ENCODE measurements around the gene CSMD2. TPM values are rescaled to one million over a fixed set of nuclear protein-coding genes. Genes with fewer than 3 reads are reported as not detected.

The CSMD2 gene
- total RNA-seq, 1 experiment from 2014 or later = 13.2 TPM

DNA sequence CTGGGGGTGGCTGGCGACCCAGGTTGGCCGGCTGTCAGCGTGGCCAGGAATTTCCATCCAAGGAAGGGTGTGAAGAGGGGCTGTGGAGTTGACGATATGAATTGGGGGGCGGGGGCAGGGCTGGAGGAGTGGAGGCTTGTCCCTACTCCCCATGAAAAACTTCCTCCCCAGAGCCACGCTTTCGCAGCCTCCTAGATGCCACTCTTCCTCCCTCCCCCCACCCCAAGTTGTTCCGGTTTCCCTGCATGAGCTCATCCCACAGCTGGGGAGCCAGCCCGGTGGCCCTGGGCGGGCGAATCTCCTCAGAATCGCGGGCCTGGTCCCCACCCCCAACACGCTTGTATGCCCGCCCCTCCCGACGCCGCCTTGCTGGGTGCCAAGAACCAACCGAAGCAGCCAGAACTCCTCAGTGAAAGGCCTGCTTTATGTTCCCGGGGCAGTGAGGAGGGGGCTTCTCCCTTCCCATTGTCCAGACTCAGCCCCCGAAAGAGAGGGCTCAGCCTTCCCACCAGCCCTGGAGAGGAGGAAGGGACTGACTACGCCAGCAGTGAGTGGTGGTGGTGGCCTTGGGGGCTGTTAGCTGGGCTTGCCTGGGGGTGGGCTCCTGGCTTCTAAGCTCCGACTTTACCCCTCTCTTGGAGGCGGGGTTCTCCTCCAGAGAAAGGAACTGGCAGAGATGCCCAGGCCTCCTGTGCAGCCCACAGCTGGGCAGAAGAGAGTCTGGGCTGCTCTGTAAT, 1.8 kb upstream of the CSMD2 start (continued):
- TF ChIP-seq, protein P1, sequence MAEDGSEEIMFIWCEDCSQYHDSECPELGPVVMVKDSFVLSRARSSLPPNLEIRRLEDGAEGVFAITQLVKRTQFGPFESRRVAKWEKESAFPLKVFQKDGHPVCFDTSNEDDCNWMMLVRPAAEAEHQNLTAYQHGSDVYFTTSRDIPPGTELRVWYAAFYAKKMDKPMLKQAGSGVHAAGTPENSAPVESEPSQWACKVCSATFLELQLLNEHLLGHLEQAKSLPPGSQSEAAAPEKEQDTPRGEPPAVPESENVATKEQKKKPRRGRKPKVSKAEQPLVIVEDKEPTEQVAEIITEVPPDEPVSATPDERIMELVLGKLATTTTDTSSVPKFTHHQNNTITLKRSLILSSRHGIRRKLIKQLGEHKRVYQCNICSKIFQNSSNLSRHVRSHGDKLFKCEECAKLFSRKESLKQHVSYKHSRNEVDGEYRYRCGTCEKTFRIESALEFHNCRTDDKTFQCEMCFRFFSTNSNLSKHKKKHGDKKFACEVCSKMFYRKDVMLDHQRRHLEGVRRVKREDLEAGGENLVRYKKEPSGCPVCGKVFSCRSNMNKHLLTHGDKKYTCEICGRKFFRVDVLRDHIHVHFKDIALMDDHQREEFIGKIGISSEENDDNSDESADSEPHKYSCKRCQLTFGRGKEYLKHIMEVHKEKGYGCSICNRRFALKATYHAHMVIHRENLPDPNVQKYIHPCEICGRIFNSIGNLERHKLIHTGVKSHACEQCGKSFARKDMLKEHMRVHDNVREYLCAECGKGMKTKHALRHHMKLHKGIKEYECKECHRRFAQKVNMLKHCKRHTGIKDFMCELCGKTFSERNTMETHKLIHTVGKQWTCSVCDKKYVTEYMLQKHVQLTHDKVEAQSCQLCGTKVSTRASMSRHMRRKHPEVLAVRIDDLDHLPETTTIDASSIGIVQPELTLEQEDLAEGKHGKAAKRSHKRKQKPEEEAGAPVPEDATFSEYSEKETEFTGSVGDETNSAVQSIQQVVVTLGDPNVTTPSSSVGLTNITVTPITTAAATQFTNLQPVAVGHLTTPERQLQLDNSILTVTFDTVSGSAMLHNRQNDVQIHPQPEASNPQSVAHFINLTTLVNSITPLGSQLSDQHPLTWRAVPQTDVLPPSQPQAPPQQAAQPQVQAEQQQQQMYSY (CRISPR knock-in tag; IDR thresholded peaks at IDR 0.05) = 0 out of 2 replicates have a peak, but pooled peaks have one; percentile 48
- TF ChIP-seq, protein P2, sequence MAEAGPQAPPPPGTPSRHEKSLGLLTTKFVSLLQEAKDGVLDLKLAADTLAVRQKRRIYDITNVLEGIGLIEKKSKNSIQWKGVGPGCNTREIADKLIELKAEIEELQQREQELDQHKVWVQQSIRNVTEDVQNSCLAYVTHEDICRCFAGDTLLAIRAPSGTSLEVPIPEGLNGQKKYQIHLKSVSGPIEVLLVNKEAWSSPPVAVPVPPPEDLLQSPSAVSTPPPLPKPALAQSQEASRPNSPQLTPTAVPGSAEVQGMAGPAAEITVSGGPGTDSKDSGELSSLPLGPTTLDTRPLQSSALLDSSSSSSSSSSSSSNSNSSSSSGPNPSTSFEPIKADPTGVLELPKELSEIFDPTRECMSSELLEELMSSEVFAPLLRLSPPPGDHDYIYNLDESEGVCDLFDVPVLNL (CRISPR knock-in tag; IDR thresholded peaks at IDR 0.05; ENCODE audit: borderline replicate concordance, low read depth) = no peak
- TF ChIP-seq, protein P3, sequence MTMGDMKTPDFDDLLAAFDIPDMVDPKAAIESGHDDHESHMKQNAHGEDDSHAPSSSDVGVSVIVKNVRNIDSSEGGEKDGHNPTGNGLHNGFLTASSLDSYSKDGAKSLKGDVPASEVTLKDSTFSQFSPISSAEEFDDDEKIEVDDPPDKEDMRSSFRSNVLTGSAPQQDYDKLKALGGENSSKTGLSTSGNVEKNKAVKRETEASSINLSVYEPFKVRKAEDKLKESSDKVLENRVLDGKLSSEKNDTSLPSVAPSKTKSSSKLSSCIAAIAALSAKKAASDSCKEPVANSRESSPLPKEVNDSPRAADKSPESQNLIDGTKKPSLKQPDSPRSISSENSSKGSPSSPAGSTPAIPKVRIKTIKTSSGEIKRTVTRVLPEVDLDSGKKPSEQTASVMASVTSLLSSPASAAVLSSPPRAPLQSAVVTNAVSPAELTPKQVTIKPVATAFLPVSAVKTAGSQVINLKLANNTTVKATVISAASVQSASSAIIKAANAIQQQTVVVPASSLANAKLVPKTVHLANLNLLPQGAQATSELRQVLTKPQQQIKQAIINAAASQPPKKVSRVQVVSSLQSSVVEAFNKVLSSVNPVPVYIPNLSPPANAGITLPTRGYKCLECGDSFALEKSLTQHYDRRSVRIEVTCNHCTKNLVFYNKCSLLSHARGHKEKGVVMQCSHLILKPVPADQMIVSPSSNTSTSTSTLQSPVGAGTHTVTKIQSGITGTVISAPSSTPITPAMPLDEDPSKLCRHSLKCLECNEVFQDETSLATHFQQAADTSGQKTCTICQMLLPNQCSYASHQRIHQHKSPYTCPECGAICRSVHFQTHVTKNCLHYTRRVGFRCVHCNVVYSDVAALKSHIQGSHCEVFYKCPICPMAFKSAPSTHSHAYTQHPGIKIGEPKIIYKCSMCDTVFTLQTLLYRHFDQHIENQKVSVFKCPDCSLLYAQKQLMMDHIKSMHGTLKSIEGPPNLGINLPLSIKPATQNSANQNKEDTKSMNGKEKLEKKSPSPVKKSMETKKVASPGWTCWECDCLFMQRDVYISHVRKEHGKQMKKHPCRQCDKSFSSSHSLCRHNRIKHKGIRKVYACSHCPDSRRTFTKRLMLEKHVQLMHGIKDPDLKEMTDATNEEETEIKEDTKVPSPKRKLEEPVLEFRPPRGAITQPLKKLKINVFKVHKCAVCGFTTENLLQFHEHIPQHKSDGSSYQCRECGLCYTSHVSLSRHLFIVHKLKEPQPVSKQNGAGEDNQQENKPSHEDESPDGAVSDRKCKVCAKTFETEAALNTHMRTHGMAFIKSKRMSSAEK (CRISPR knock-in tag; IDR thresholded peaks at IDR 0.05; ENCODE audit: borderline replicate concordance) = no peak
- no peak for TF ChIP-seq ZNF232 (CRISPR knock-in tag; IDR thresholded peaks at IDR 0.05)
- TF ChIP-seq NR2C2 (CRISPR knock-in tag; IDR thresholded peaks at IDR 0.05) = no peak
- TF ChIP-seq, protein P4, sequence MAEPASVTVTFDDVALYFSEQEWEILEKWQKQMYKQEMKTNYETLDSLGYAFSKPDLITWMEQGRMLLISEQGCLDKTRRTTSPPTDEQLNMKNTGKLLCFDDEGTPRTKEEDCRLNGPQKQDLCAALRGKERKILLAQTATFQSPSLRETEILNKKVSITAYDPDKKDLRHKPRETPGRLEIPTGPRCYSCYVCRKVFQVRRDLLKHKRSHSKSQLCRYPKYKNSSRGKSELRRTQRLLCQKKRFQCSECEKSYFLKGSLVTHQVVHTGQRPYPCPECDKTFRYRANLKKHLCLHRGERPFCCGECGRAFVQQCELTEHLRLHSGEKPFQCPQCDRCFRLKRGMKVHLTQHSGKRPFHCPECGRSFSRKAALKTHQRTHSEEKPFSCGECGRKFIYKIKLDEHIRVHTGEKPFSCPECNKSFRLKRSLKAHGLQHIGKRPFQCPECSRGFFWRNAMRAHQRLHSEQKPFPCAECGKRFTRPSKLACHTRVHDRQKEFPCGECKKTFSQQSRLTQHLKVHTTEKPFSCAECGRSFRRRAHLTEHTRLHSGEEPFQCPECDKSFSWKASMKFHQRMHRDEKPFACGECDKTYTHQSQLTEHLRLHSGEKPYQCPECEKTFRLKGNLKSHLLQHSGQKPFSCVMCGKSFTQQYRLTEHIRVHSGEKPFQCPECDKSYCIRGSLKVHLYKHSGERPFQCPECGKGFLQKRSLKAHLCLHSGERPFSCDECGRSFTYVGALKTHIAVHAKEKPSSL (CRISPR knock-in tag; conservative IDR thresholded peaks at IDR 0.05) = no peak

DNA sequence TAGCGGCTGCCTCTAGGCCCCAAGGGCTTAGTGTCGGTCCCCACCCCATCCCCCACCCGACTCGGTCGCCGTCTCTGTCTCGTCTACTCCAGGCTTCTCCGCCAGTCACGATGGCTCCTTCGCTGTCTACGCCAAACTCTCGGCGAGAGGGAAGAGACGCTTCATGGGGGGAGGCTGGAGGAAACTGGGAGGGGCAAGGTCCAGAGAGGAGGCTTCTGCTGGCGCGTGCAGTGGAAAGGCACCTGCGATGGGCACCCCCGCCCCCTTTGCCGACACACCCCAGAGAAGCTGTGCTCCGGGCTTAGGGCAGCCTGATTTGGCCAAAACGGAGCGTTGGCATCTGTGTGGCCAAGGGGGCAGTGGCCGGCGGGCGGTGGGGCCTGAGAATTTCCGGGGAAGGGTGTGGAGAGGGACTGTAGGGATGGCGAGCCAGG, 1.2 kb upstream of the CSMD2 start:
- peak; percentile 7 for ATAC-seq
- TF ChIP-seq RELA (CRISPR knock-in tag; IDR thresholded peaks at IDR 0.05; ENCODE audit: borderline replicate concordance) (no peak), ZNF396 (CRISPR knock-in tag; IDR thresholded peaks at IDR 0.05; ENCODE audit: borderline replicate concordance) (no peak), ZNF671 (CRISPR knock-in tag; IDR thresholded peaks at IDR 0.05) (no peak), SOX15 (CRISPR knock-in tag; IDR thresholded peaks at IDR 0.05) (no peak), JAZF1 (CRISPR knock-in tag; IDR thresholded peaks at IDR 0.05) (no peak)
- TF ChIP-seq, protein P5, sequence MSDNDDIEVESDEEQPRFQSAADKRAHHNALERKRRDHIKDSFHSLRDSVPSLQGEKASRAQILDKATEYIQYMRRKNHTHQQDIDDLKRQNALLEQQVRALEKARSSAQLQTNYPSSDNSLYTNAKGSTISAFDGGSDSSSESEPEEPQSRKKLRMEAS (CRISPR knock-in tag; IDR thresholded peaks at IDR 0.05) = peak; percentile 71
- TF ChIP-seq, protein P6, sequence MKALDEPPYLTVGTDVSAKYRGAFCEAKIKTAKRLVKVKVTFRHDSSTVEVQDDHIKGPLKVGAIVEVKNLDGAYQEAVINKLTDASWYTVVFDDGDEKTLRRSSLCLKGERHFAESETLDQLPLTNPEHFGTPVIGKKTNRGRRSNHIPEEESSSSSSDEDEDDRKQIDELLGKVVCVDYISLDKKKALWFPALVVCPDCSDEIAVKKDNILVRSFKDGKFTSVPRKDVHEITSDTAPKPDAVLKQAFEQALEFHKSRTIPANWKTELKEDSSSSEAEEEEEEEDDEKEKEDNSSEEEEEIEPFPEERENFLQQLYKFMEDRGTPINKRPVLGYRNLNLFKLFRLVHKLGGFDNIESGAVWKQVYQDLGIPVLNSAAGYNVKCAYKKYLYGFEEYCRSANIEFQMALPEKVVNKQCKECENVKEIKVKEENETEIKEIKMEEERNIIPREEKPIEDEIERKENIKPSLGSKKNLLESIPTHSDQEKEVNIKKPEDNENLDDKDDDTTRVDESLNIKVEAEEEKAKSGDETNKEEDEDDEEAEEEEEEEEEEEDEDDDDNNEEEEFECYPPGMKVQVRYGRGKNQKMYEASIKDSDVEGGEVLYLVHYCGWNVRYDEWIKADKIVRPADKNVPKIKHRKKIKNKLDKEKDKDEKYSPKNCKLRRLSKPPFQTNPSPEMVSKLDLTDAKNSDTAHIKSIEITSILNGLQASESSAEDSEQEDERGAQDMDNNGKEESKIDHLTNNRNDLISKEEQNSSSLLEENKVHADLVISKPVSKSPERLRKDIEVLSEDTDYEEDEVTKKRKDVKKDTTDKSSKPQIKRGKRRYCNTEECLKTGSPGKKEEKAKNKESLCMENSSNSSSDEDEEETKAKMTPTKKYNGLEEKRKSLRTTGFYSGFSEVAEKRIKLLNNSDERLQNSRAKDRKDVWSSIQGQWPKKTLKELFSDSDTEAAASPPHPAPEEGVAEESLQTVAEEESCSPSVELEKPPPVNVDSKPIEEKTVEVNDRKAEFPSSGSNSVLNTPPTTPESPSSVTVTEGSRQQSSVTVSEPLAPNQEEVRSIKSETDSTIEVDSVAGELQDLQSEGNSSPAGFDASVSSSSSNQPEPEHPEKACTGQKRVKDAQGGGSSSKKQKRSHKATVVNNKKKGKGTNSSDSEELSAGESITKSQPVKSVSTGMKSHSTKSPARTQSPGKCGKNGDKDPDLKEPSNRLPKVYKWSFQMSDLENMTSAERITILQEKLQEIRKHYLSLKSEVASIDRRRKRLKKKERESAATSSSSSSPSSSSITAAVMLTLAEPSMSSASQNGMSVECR (CRISPR knock-in tag; IDR thresholded peaks at IDR 0.05; ENCODE audit: borderline replicate concordance) = 0 out of 2 replicates have a peak, but pooled peaks have one; percentile 8
- TF ChIP-seq, protein P7, sequence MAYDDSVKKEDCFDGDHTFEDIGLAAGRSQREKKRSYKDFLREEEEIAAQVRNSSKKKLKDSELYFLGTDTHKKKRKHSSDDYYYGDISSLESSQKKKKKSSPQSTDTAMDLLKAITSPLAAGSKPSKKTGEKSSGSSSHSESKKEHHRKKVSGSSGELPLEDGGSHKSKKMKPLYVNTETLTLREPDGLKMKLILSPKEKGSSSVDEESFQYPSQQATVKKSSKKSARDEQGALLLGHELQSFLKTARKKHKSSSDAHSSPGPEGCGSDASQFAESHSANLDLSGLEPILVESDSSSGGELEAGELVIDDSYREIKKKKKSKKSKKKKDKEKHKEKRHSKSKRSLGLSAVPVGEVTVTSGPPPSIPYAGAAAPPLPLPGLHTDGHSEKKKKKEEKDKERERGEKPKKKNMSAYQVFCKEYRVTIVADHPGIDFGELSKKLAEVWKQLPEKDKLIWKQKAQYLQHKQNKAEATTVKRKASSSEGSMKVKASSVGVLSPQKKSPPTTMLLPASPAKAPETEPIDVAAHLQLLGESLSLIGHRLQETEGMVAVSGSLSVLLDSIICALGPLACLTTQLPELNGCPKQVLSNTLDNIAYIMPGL (CRISPR knock-in tag; IDR thresholded peaks at IDR 0.05) = peak; percentile 38; the same call in 1 of the 2 replicates

More for the DNA sequence above, 1.2 kb upstream of the CSMD2 start:
- H3K9me3 Mint-ChIP-seq = no peaks in the 10 kb centered on the region
- H3K4me3 Mint-ChIP-seq = peak overlapping the region; percentile 90
- no peaks in the 10 kb centered on the region; the same call in none of the 2 replicates for H3K27me3 Mint-ChIP-seq (ENCODE audit: low read depth)
- peak; percentile 74 for DNase-seq (ENCODE audit: low spot score)
- CTCF ChIA-PET = interaction anchor here (0.7 to 1.8 kb wide), 7 partner anchors 9 to 294 kb away, joined by 3 to 13 read pairs (median 4); partner anchors contain the start of gene C1orf94
- peak overlapping the region; percentile 86 for H3K27ac Mint-ChIP-seq
- H3K36me3 Mint-ChIP-seq = 0 out of 2 replicates have a peak, but pooled peaks cover 4% of the 10 kb centered on the region
- POLR2A ChIA-PET = interaction anchor here (0.8 to 5.0 kb wide), 3 partner anchors 8 to 212 kb away, joined by 5 to 29 read pairs (median 6); partner anchors contain the start of gene C1orf94
- H3K4me1 Mint-ChIP-seq = peaks cover 42% of the 10 kb centered on the region

Measured in WTC11 (cell line).